Endodermal cell (in vitro differentiated cells): ENCODE measurements around the gene DXO. TPM values are rescaled to one million over a fixed set of nuclear protein-coding genes. Genes with fewer than 3 reads are reported as not detected.

Source experiments
- DNase-seq: peaks from one replicate; pipeline ENCODE4 v3.0.0-alpha.2; 2017
- H3K27ac ChIP-seq: 2 replicates; pipeline ENCODE4 v1.5.1; 2013; ENCODE audit warnings: mild to moderate bottlenecking, low read depth, low read length, moderate library complexity
- H3K27me3 ChIP-seq: 2 replicates; pipeline ENCODE4 v1.6.1; 2013; ENCODE audit warnings: mild to moderate bottlenecking, low read length, moderate library complexity; ENCODE audit not compliant: insufficient read depth, control insufficient read depth, poor library complexity, severe bottlenecking
- H3K36me3 ChIP-seq: 2 replicates; pipeline ENCODE4 v1.7.0; 2013; ENCODE audit warnings: mild to moderate bottlenecking, low read length, moderate library complexity; ENCODE audit not compliant: control insufficient read depth, insufficient read depth
- H3K4me1 ChIP-seq: one replicate; pipeline ENCODE4 v1.7.0; 2013; ENCODE audit warnings: low read length; ENCODE audit not compliant: control insufficient read depth, insufficient read depth
- H3K4me3 ChIP-seq: 2 replicates; pipeline ENCODE4 v1.5.1; 2013; ENCODE audit warnings: mild to moderate bottlenecking, low read length, moderate library complexity
- H3K9ac ChIP-seq: 2 replicates; pipeline ENCODE4 v1.6.1; 2013; ENCODE audit warnings: mild to moderate bottlenecking, low read length, moderate library complexity; ENCODE audit not compliant: poor library complexity, severe bottlenecking; ENCODE audit errors: extremely low read depth
- H3K9me3 ChIP-seq: 2 replicates; pipeline ENCODE4 v1.6.1; 2013; ENCODE audit warnings: mild to moderate bottlenecking, low read length, moderate library complexity; ENCODE audit not compliant: control insufficient read depth
- H3K27ac Mint-ChIP-seq: 2 replicates; pipeline ENCODE4 v1.8.0; 2020; ENCODE audit warnings: mixed read lengths
- H3K27me3 Mint-ChIP-seq: 2 replicates; pipeline ENCODE4 v1.8.0; 2021; ENCODE audit warnings: mild to moderate bottlenecking, mixed read lengths; ENCODE audit not compliant: insufficient read depth
- H3K36me3 Mint-ChIP-seq: 2 replicates; pipeline ENCODE4 v1.8.0; 2020; ENCODE audit warnings: low read depth, mixed read lengths
- H3K4me1 Mint-ChIP-seq: 2 replicates; pipeline ENCODE4 v1.8.0; 2020; ENCODE audit warnings: mixed read lengths
- H3K4me3 Mint-ChIP-seq: 2 replicates; pipeline ENCODE4 v1.8.0; 2020; ENCODE audit warnings: mild to moderate bottlenecking, moderate library complexity, mixed read lengths
- H3K9me3 Mint-ChIP-seq: 2 replicates; pipeline ENCODE4 v1.8.0; 2020; ENCODE audit warnings: mild to moderate bottlenecking, mixed read lengths
- WGBS, 2 experiments: methylation state at CpG; one replicate each; pipeline versions ENCODE4 v1.1.5 to v1.1.7; 2013; ENCODE audit warnings: missing lambda C conversion rate in 2 of 2, mixed read lengths in 1 of 2; ENCODE audit not compliant: insufficient coverage in 1 of 2, insufficient read length in 1 of 2; 5-methylcytosine and 5-hydroxymethylcytosine counted together
- total RNA-seq, 2 donors: library from RNA; stranded (reverse); fragmentation: NEBNext Ultra II Directional in 1 of 2; extraction: Animal tissue kit (Norgen Biotek cat#: 25700) in 1 of 2; gene quantifications; 2 replicates in 1 of 2; 3 replicates in 1 of 2; pipeline ENCODE4 v1.2.1, GENCODE V29; 2021
- TF ChIP-seq, protein P1 (sequence below): fragments of 200-600 bp; sonication (generic); conservative IDR thresholded peaks from 2 replicates; pipeline ENCODE4 v1.5.0; 2021; ENCODE audit warnings: antibody characterized with exemption, mild to moderate bottlenecking

Gene DXO
- total RNA-seq, 2 donors from 2014 or later = 19.2 to 22.3 TPM

DNA sequence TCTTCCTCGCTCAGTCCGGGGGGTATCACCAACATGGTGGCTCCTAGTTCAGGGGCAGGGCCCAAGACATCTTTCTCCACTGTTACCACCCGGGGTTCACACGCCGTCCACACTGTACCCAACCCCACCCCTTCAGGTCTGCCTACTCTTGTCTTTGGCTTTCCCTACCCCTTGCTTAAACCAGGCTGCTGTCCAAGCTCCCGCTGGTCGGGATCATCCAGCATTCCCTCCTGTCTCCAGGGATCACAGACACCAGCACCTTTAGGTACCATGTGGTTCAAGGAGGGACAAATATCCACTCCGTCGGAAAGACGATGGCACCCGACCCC lies 13.6 kb downstream of the DXO start:
- Mint-ChIP-seq H3K4me3 (peak overlapping the region; percentile 92), H3K4me1 (peaks cover 5% of the 10 kb centered on the region), H3K27me3 (no peaks in the 10 kb centered on the region), H3K9me3 (no peaks in the 10 kb centered on the region), H3K36me3 (peaks cover 66% of the 10 kb centered on the region), H3K27ac (peak overlapping the region; percentile 98)
- Histone ChIP-seq H3K9ac (peak overlapping the region; percentile 73), H3K27me3 (no peaks in the 10 kb centered on the region), H3K4me1 (peaks cover 6% of the 10 kb centered on the region), H3K36me3 (peaks cover 67% of the 10 kb centered on the region), H3K4me3 (peak overlapping the region; percentile 90), H3K9me3 (no peaks in the 10 kb centered on the region), H3K27ac (no peak overlapping the region)
- no peak for DNase-seq
- WGBS, 2 experiments = 0 to 10% methylated on average over 2 to 11 of the region's 11 CpGs
- TF ChIP-seq, protein P1, sequence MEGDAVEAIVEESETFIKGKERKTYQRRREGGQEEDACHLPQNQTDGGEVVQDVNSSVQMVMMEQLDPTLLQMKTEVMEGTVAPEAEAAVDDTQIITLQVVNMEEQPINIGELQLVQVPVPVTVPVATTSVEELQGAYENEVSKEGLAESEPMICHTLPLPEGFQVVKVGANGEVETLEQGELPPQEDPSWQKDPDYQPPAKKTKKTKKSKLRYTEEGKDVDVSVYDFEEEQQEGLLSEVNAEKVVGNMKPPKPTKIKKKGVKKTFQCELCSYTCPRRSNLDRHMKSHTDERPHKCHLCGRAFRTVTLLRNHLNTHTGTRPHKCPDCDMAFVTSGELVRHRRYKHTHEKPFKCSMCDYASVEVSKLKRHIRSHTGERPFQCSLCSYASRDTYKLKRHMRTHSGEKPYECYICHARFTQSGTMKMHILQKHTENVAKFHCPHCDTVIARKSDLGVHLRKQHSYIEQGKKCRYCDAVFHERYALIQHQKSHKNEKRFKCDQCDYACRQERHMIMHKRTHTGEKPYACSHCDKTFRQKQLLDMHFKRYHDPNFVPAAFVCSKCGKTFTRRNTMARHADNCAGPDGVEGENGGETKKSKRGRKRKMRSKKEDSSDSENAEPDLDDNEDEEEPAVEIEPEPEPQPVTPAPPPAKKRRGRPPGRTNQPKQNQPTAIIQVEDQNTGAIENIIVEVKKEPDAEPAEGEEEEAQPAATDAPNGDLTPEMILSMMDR = no peak

DNA sequence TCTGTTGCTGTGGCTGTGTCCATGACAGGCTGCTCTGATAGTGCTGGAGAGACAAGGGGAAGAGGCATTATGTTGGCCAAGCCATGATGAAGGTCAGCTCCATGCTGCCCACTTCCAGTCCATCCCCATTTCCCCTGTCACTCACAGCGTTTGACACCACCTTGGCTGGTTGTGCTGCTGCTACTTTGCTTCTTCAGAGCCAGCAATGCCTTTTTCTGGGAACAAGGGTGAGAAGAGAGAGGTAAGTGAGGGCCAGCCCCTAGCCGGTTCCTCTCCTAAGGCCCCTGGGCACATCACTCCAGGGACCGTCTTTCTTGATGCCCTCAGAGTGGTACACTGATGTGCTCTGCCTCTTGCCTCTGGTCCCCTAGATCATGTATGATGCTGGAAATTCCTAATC lies 15.1 kb downstream of the DXO start:
- peak overlapping the region; percentile 92 for H3K4me3 Mint-ChIP-seq
- 80 to 93% methylated on average over 1 to 3 of the region's 3 CpGs for WGBS, 2 experiments
- H3K36me3 ChIP-seq = peaks cover 69% of the 10 kb centered on the region

DNA sequence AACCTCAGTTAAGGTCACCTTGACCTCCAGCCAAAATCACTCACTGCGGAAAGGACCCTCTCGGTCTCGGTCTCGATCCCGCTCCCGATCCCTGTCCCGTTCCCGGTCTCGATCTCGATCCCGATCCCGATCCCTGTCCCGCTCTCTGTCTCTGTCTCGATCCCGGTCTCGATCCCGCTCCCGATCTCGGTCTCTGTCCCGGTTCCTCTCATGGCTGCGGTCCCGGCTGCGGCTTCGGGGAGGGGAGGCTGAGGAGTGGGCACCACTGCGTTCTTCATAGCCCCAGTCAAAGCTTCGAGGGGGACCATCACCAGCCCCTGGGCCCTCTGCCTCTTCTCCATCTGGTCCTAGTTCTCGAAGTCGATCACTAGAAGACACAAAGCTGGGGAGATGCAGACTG lies 17.4 kb downstream of the DXO start:
- TF ChIP-seq, protein P1 = no peak
- no peaks in the 10 kb centered on the region for H3K27me3 Mint-ChIP-seq
- WGBS, 2 experiments = 93 to 97% methylated on average over 25 to 28 of the region's 28 CpGs
- no peaks in the 10 kb centered on the region for H3K27me3 ChIP-seq
- H3K9me3 ChIP-seq = no peaks in the 10 kb centered on the region
- H3K4me1 ChIP-seq = peaks cover 1% of the 10 kb centered on the region
- peaks cover 67% of the 10 kb centered on the region for H3K36me3 ChIP-seq
- DNase-seq = no peak
- H3K4me3 ChIP-seq = no peak overlapping the region
- H3K36me3 Mint-ChIP-seq = peaks cover 51% of the 10 kb centered on the region
- no peak overlapping the region for H3K9ac ChIP-seq
- H3K4me1 Mint-ChIP-seq = peaks cover under 1% of the 10 kb centered on the region
- H3K9me3 Mint-ChIP-seq = no peaks in the 10 kb centered on the region
- no peak overlapping the region for H3K27ac ChIP-seq
- no peak overlapping the region for H3K27ac Mint-ChIP-seq
- no peak overlapping the region for H3K4me3 Mint-ChIP-seq

More for the DNA sequence above, 15.1 kb downstream of the DXO start:
- Histone ChIP-seq H3K27ac (no peak overlapping the region), H3K9ac (no peak overlapping the region), H3K4me3 (no peak overlapping the region), H3K9me3 (no peaks in the 10 kb centered on the region), H3K27me3 (no peaks in the 10 kb centered on the region), H3K4me1 (peaks cover 6% of the 10 kb centered on the region)
- Mint-ChIP-seq H3K27ac (no peak overlapping the region), H3K4me1 (peaks cover 5% of the 10 kb centered on the region), H3K36me3 (peaks cover 58% of the 10 kb centered on the region), H3K27me3 (no peaks in the 10 kb centered on the region), H3K9me3 (no peaks in the 10 kb centered on the region)
- TF ChIP-seq, protein P1 = no peak
- DNase-seq = no peak
